K562 (cell line): ENCODE results near the gene ENO2. TPM values are rescaled to one million over a fixed set of nuclear protein-coding genes. Genes with fewer than 3 reads are reported as not detected.

Experiments used
- BHLHE40 ChIP-seq: IDR thresholded peaks from 2 replicates; pipeline ENCODE4 v1.6.1; 2011; ENCODE audit warnings: low read length, improper control_type of control experiment
- CCNT2 ChIP-seq: IDR thresholded peaks from 2 replicates; pipeline ENCODE4 v1.6.1; 2011; ENCODE audit warnings: borderline replicate concordance, low read depth, mild to moderate bottlenecking, moderate library complexity, mixed read lengths, low read length; ENCODE audit not compliant: insufficient read length; ENCODE audit errors: extremely low read depth
- CXXC5 ChIP-seq: fragments of 250-450 bp; sonication (Bioruptor Pico); IDR thresholded peaks from 2 replicates; pipeline ENCODE4 v1.8.0; 2022; ENCODE audit warnings: inconsistent platforms, mild to moderate bottlenecking, moderate library complexity
- DDX20 ChIP-seq: fragments of 450-650 bp; IDR thresholded peaks from 2 replicates; pipeline ENCODE4 v1.6.1; 2016; ENCODE audit warnings: missing genetic modification characterization, low read depth, mild to moderate bottlenecking, missing compliant biosample characterization, moderate library complexity
- NR4A1 ChIP-seq, 2 experiments: fragments of 250-450 bp in 1 of 2; fragments of 450-650 bp in 1 of 2; sonication (Bioruptor Pico) in 1 of 2; IDR thresholded peaks; 2 replicates each; pipeline versions ENCODE4 v1.4.0 to v1.6.1; 2016 to 2020; ENCODE audit warnings: mild to moderate bottlenecking in 2 of 2, missing compliant biosample characterization in 1 of 2, missing genetic modification characterization in 1 of 2, moderate library complexity in 1 of 2
- PCBP1 ChIP-seq: fragments of 200-400 bp; formaldehyde crosslinking; IDR thresholded peaks from 2 replicates; pipeline ENCODE4 v1.6.1; 2018; ENCODE audit warnings: mild to moderate bottlenecking, low read depth, low read length; ENCODE audit not compliant: poor library complexity, severe bottlenecking
- PML ChIP-seq: IDR thresholded peaks from 2 replicates; pipeline ENCODE4 v1.6.1; 2012; ENCODE audit warnings: low read length, inconsistent platforms
- POLR2H ChIP-seq: IDR thresholded peaks from 2 replicates; pipeline ENCODE4 v1.6.1; 2016; ENCODE audit warnings: missing genetic modification characterization, low read depth, mild to moderate bottlenecking, control low read depth, missing compliant biosample characterization, moderate library complexity
- PRPF4 ChIP-seq: fragments of 200-400 bp; formaldehyde crosslinking; IDR thresholded peaks from one replicate; pipeline ENCODE4 v1.6.1; 2017; ENCODE audit warnings: low read length, low read depth, mild to moderate bottlenecking; ENCODE audit not compliant: insufficient read depth, poor library complexity, severe bottlenecking
- RB1 ChIP-seq: fragments of 450-650 bp; IDR thresholded peaks from 2 replicates; pipeline ENCODE4 v1.6.1; 2017; ENCODE audit warnings: low read depth, mild to moderate bottlenecking
- RBFOX2 ChIP-seq: fragments of 200-400 bp; formaldehyde crosslinking; IDR thresholded peaks from 2 replicates; pipeline ENCODE4 v1.6.1; 2017; ENCODE audit warnings: low read depth, mild to moderate bottlenecking, low read length, moderate library complexity
- SIN3A ChIP-seq, 2 experiments: fragments of 150-350 bp in 1 of 2; IDR thresholded peaks; 2 replicates each; pipeline ENCODE4 v1.6.1; 2011 to 2016; ENCODE audit warnings: borderline replicate concordance in 2 of 2, low read depth in 2 of 2, low read length in 2 of 2, mild to moderate bottlenecking in 2 of 2, moderate library complexity in 2 of 2; ENCODE audit not compliant: control insufficient read depth in 1 of 2
- SMAD1 ChIP-seq: fragments of 150-350 bp; IDR thresholded peaks from 2 replicates; pipeline ENCODE4 v1.6.1; 2014; ENCODE audit warnings: low read length, low read depth; ENCODE audit not compliant: partially characterized antibody
- TAF1 ChIP-seq: IDR thresholded peaks from 2 replicates; pipeline ENCODE4 v1.6.1; 2011; ENCODE audit warnings: mild to moderate bottlenecking, low read length, moderate library complexity; ENCODE audit not compliant: insufficient read depth, control insufficient read depth, severe bottlenecking; ENCODE audit errors: extremely low read depth
- ZFX ChIP-seq: sonication (generic); formaldehyde crosslinking; IDR thresholded peaks from 2 replicates; pipeline ENCODE4 v1.8.0; 2022; ENCODE audit warnings: mild to moderate bottlenecking, missing genetic modification reagents, moderate library complexity
- polyA plus RNA-seq, 8 experiments: library from polyadenylated mRNA; depleted of rRNA in 4 of 8; stranded (reverse) in 5 of 8; unstranded in 3 of 8; fragments of >200 nt; fragmentation: Nextera tagmentation in 2 of 8; fragmentation: Illumina TruSeq in 1 of 8; extraction: Ambion mirVana in 2 of 8; extraction: Trizol in 1 of 8; gene quantifications; 2 replicates each; pipeline versions ENCODE4 v1.2.1 to v1.2.3, GENCODE V29; 2011 to 2014; ENCODE audit warnings: inconsistent platforms in 1 of 8, missing spikeins in 1 of 8
- total RNA-seq, 7 experiments: library from RNA; depleted of rRNA in 6 of 7; stranded (reverse); fragments of >200 nt in 6 of 7; fragmentation: Illumina TruSeq in 2 of 7; extraction: Trizol in 2 of 7; gene quantifications; 2 replicates each; pipeline versions ENCODE4 v1.2.1 to v1.2.3, GENCODE V29; 2011 to 2021; ENCODE audit warnings: low replicate concordance in 1 of 7
- TF ChIP-seq, protein P1 (sequence below), 2 experiments: IDR thresholded peaks; 2 replicates each; pipeline ENCODE4 v1.6.1; 2011; ENCODE audit warnings: borderline replicate concordance in 1 of 2, control low read depth in 1 of 2, low read depth in 1 of 2, low read length in 1 of 2, mild to moderate bottlenecking in 1 of 2, mixed read lengths in 1 of 2, moderate library complexity in 1 of 2; ENCODE audit not compliant: insufficient read depth in 1 of 2, insufficient read length in 1 of 2, poor library complexity in 1 of 2, severe bottlenecking in 1 of 2; ENCODE audit errors: extremely low read depth in 1 of 2
- TF ChIP-seq, protein P2 (sequence below): fragments of 250-450 bp; sonication (Bioruptor Pico); IDR thresholded peaks from 2 replicates; pipeline ENCODE4 v1.6.1; 2021; ENCODE audit warnings: mild to moderate bottlenecking
- TF ChIP-seq, protein P3 (sequence below): fragments of 450-650 bp; IDR thresholded peaks from 2 replicates; pipeline ENCODE4 v1.6.1; 2018; ENCODE audit not compliant: partially characterized antibody

ENO2 gene
- total and polyA plus RNA-seq, 9 of the 15 experiments (the other 6 are each of a cell fraction or from before 2014, with no cell fraction given): 10.9 to 43.3 (median 21.0) TPM

GRCh38 chr12:6873094-6874014 lies 41.0 kb upstream of the ENO2 start, which contains the start of gene SPSB2 (continued):
- no peak for TF ChIP-seq SMAD1
- peak; percentile 49; the same call in 1 of the 2 replicates for TF ChIP-seq ZFX
- TF ChIP-seq NR4A1 (CRISPR knock-in tag; IDR thresholded peaks at IDR 0.05): no peak
- TF ChIP-seq NR4A1 (tag; IDR thresholded peaks at IDR 0.05): no peak
- TF ChIP-seq POLR2H (tag): no peak
- TF ChIP-seq, protein P1, sequence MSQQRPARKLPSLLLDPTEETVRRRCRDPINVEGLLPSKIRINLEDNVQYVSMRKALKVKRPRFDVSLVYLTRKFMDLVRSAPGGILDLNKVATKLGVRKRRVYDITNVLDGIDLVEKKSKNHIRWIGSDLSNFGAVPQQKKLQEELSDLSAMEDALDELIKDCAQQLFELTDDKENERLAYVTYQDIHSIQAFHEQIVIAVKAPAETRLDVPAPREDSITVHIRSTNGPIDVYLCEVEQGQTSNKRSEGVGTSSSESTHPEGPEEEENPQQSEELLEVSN (IDR thresholded peaks at IDR 0.05; ENCODE audit: borderline replicate concordance in 1 of 2, extremely low read depth in 1 of 2, insufficient read depth in 1 of 2, insufficient read length in 1 of 2, low read depth in 1 of 2, low read length in 1 of 2, poor library complexity in 1 of 2, severe bottlenecking in 1 of 2): peak in 1 of 2 experiments; percentile 35
- no peak for TF ChIP-seq BHLHE40
- TF ChIP-seq TAF1: peak; percentile 52
- TF ChIP-seq CCNT2: peak; percentile 88
- TF ChIP-seq PRPF4: no peak
- TF ChIP-seq DDX20 (tag): no peak
- TF ChIP-seq, protein P2, sequence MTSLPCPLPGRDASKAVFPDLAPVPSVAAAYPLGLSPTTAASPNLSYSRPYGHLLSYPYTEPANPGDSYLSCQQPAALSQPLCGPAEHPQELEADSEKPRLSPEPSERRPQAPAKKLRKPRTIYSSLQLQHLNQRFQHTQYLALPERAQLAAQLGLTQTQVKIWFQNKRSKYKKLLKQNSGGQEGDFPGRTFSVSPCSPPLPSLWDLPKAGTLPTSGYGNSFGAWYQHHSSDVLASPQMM: no peak
- TF ChIP-seq RBFOX2: peak; percentile 70
- no peak for TF ChIP-seq PML
- TF ChIP-seq RB1: peak; percentile 76; the same call in 1 of the 2 replicates
- peak; percentile 62 for TF ChIP-seq PCBP1
- TF ChIP-seq, protein P3, sequence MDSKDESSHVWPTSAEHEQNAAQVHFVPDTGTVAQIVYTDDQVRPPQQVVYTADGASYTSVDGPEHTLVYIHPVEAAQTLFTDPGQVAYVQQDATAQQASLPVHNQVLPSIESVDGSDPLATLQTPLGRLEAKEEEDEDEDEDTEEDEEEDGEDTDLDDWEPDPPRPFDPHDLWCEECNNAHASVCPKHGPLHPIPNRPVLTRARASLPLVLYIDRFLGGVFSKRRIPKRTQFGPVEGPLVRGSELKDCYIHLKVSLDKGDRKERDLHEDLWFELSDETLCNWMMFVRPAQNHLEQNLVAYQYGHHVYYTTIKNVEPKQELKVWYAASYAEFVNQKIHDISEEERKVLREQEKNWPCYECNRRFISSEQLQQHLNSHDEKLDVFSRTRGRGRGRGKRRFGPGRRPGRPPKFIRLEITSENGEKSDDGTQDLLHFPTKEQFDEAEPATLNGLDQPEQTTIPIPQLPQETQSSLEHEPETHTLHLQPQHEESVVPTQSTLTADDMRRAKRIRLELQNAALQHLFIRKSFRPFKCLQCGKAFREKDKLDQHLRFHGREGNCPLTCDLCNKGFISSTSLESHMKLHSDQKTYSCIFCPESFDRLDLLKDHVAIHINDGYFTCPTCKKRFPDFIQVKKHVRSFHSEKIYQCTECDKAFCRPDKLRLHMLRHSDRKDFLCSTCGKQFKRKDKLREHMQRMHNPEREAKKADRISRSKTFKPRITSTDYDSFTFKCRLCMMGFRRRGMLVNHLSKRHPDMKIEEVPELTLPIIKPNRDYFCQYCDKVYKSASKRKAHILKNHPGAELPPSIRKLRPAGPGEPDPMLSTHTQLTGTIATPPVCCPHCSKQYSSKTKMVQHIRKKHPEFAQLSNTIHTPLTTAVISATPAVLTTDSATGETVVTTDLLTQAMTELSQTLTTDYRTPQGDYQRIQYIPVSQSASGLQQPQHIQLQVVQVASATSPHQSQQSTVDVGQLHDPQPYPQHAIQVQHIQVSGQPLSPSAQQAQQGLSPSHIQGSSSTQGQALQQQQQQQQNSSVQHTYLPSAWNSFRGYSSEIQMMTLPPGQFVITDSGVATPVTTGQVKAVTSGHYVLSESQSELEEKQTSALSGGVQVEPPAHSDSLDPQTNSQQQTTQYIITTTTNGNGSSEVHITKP: peak; percentile 23
- TF ChIP-seq SIN3A (IDR thresholded peaks at IDR 0.05; ENCODE audit: borderline replicate concordance in 2 of 2, control insufficient read depth in 1 of 2, low read depth in 2 of 2, low read length in 2 of 2): peak in 1 of 2 experiments; percentile 26; a peak in 1 of 4 replicates
- TF ChIP-seq CXXC5: peak; percentile 73
